COLO668 (cell line): ENCODE data around the gene FBN3.
A peak's percentile ranks its signal among the peaks of the same experiment; 100 is the strongest.
"Not testable (repeated sequence)": the region's sequence is repeated elsewhere in the genome, so short reads cannot be mapped to it uniquely, and the experiment has no call there.

ENCODE experiments used
- DNase-seq: peaks from one replicate; lab custom pipeline; 2025; ENCODE audit not compliant: unreplicated experiment; lab: John Stamatoyannopoulos, UW

The FBN3 gene

DNA sequence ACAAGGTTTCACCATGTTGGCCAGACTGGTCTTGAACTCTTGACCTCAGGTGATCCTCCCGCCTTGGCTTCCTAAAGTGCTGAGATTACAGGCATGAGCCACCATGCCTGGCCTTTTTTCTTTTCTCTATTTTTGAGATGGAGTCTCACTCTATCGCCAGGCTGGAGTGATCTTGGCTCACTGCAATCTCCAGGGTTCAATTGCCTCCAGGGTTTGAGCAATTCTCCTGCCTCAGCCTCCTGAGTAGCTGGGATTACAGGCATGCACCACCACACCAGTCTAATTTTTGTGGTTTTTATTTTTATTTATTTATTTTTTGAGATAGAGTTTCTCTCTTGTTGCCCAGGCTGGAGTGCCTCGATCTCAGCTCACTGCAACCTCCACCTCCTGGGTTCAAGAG lies 125.1 kb downstream of the FBN3 start:
- DNase-seq, result not testable (repeated sequence)

DNA sequence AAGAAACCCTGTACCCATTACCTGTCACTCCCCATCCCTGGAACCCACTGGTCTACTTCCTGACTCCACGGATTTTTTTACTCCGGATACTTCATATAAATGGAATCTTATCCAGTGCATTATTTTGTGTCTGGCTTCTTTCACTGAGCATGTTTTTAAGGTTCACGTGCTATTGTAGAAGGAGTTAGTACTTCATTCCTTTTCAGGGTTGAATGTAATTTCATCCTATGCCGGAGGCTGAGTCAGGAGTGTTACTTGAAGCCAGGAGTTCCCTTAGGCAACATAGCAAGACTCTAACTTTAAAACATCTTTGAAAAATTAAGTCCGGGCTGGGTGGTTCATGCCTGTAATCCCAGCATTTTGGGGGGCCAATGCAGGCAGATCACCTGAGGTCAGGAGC lies 126.0 kb downstream of the FBN3 start:
- no peak for DNase-seq

GRCh38 chr19:8022275-8022674 lies 127.1 kb downstream of the FBN3 start:
- no peak for DNase-seq

- DNase-seq, result no peak
Measured at GRCh38 chr19:8021374-8021773, 128.0 kb downstream of the FBN3 start.

GRCh38 chr19:8020681-8021080 lies 128.7 kb downstream of the FBN3 start:
- no peak for DNase-seq

DNA sequence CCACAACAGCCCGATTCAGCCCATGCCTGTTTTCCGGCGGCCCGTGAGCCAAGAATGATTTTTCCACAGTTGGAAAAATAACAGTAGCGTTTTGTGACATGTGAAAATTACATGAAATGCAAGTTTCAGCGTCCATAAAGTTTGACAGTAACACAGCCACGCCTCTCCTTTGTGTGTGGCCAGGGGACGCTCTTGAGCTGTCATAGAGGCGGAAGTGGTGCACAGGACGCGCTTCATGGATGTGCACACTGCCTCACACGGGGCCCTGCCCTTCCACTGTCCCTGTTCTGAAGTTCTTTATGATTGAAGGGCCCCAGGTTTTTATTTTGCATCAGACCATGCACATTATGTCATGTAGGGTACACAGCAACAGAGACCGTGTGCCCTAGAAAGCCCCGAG lies 131.6 kb downstream of the FBN3 start:
- DNase-seq, result peak; percentile 51
